Measurements from ENCODE around the gene ADAM12.

ADAM12 gene

DNA sequence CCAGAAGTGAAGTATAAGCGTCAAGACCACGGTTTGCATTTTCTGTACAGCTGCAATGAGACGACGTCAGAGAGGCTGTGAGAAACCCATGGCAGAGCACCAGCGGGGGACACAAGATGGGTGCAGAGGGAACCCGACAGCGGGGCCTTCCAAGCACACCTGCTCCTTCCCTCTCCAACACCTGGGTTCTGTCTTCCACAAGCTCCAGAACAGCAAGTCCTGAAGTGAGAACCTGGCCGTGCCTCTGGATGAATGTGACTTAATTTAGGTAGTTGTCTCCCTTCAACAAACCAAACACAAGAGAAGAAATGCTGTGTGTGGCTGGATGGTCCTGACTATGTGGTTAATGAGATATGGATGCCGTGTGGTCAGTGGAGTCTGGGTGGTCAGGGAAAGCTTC, 76.1 kb downstream of the ADAM12 start:
- Histone ChIP-seq H2AFZ (ENCODE audit: low read depth, low read length) (no peak overlapping the region), H3K27ac (ENCODE audit: low read length) (no peak overlapping the region), H4K20me1 (ENCODE audit: insufficient read depth, low read length) (no peaks in the 10 kb centered on the region), H3K4me2 (ENCODE audit: low read length) (no peak overlapping the region), H3K27me3 (ENCODE audit: low read depth, low read length) (no peaks in the 10 kb centered on the region), H3K4me1 (ENCODE audit: low read length) (no peaks in the 10 kb centered on the region), H3K36me3 (replicated peaks; ENCODE audit: low read depth, low read length) (no peaks in the 10 kb centered on the region), H3K9ac (ENCODE audit: low read length) (no peak overlapping the region), H3K4me3 (ENCODE audit: low read length) (no peak overlapping the region), H3K79me2 (ENCODE audit: low read length) (no peaks in the 10 kb centered on the region), H3K9me3 (ENCODE audit: insufficient read depth, low read length) (no peaks in the 10 kb centered on the region)
- TF ChIP-seq, protein P1, sequence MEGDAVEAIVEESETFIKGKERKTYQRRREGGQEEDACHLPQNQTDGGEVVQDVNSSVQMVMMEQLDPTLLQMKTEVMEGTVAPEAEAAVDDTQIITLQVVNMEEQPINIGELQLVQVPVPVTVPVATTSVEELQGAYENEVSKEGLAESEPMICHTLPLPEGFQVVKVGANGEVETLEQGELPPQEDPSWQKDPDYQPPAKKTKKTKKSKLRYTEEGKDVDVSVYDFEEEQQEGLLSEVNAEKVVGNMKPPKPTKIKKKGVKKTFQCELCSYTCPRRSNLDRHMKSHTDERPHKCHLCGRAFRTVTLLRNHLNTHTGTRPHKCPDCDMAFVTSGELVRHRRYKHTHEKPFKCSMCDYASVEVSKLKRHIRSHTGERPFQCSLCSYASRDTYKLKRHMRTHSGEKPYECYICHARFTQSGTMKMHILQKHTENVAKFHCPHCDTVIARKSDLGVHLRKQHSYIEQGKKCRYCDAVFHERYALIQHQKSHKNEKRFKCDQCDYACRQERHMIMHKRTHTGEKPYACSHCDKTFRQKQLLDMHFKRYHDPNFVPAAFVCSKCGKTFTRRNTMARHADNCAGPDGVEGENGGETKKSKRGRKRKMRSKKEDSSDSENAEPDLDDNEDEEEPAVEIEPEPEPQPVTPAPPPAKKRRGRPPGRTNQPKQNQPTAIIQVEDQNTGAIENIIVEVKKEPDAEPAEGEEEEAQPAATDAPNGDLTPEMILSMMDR (IDR thresholded peaks at IDR 0.05; ENCODE audit: low read depth, low read length) = no peak
- no peak for TF ChIP-seq EZH2phosphoT487 (IDR thresholded peaks at IDR 0.05; ENCODE audit: low read depth)

DNA sequence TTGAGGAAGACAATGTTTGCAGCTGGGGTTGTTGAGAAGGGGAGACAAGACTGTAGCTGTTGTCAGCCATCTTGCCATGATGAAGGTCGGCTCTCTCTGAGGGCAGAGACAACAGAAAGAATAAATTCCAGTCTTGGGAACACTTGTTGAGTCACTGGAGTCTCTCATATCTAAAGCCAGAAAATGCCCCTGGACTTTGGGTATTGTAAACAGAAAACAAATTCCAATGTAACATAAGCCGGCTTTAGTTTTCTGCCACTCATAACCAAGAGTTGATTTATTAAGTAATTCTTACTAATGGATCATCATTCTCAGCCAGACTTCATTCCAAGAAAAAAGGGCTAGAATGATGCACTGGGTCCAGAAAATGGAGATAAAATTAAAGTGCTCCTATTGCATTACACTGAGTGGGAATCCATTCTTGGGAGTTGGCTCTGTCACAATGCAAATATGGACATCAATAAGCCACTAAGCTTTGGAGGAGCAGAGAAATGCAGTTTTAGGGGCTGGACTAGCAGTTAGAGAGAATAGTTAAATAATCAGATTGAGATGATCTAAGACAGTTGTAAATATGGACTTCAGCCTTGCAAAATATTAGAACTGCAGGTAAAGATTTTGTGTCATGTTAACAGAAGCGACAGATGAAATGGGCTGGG, 78.9 kb downstream of the ADAM12 start:
- Histone ChIP-seq H3K9me3 (ENCODE audit: insufficient read depth, low read length) (0 out of 2 replicates have a peak, but pooled peaks cover 3% of the 10 kb centered on the region), H4K20me1 (ENCODE audit: insufficient read depth, low read length) (no peaks in the 10 kb centered on the region), H3K27me3 (ENCODE audit: low read depth, low read length) (no peaks in the 10 kb centered on the region), H3K36me3 (replicated peaks; ENCODE audit: low read depth, low read length) (no peaks in the 10 kb centered on the region), H3K4me1 (ENCODE audit: low read length) (no peaks in the 10 kb centered on the region), H3K79me2 (ENCODE audit: low read length) (no peaks in the 10 kb centered on the region), H3K4me2 (ENCODE audit: low read length) (no peak overlapping the region), H3K9ac (ENCODE audit: low read length) (no peak overlapping the region), H3K4me3 (ENCODE audit: low read length) (no peak overlapping the region), H2AFZ (ENCODE audit: low read depth, low read length) (no peak overlapping the region), H3K27ac (ENCODE audit: low read length) (no peak overlapping the region)
- TF ChIP-seq EZH2phosphoT487 (IDR thresholded peaks at IDR 0.05; ENCODE audit: low read depth) = no peak

DNA sequence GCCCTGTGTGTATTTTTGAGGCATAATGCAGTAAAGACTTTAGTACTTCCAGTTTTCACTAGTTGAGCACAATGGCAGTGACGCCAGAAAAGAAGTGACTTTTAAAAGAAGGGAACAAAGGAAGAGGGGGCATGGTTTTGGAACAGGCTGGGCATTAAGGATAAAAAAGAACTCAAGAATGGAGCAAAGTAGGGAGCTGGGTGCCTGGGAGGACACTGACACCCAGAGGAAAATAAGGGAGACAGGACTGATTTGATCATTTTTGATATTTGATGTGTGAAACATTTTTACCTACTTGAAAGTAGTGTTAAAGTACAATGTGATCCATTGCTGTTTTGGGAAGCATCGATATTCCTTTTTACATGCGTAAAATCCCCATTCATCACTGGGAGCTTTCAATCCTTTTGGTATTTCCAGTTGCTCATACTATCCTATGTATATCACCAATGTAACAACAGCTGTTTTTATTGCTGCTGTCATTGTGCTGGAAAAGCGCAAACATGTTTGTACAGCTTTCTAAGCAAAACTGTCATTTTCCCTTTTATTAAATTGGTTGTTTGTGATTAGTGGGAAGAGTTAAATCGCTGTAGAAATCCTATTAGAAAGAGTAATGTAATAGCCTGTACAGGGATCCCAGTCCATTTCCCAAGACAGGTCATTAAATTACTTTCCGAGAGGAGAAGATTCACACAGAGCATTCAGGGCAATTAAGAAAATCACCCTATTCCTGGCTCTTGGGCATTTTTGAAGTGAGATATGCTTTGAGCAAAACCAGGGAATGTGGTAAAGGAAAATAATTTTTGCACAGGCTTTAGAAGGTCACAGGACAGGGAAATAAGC, 85.2 kb downstream of the ADAM12 start:
- no peak overlapping the region for H3K9ac ChIP-seq (ENCODE audit: low read length)
- no peaks in the 10 kb centered on the region for H3K36me3 ChIP-seq (replicated peaks; ENCODE audit: low read depth, low read length)
- TF ChIP-seq, protein P1 (IDR thresholded peaks at IDR 0.05; ENCODE audit: low read depth, low read length) = no peak; the same call in 1 of the 2 replicates
- no peak for TF ChIP-seq EZH2phosphoT487 (IDR thresholded peaks at IDR 0.05; ENCODE audit: low read depth)
- H3K4me3 ChIP-seq (ENCODE audit: low read length) = no peak overlapping the region
- no peaks in the 10 kb centered on the region for H3K4me1 ChIP-seq (ENCODE audit: low read length)
- no peak overlapping the region for H3K4me2 ChIP-seq (ENCODE audit: low read length)
- no peak overlapping the region for H2AFZ ChIP-seq (ENCODE audit: low read depth, low read length)
- no peak overlapping the region for H3K27ac ChIP-seq (ENCODE audit: low read length)
- H3K79me2 ChIP-seq (ENCODE audit: low read length) = no peaks in the 10 kb centered on the region
- H4K20me1 ChIP-seq (ENCODE audit: insufficient read depth, low read length) = no peaks in the 10 kb centered on the region
- 0 out of 2 replicates have a peak, but pooled peaks cover 4% of the 10 kb centered on the region for H3K9me3 ChIP-seq (ENCODE audit: insufficient read depth, low read length)
- no peaks in the 10 kb centered on the region for H3K27me3 ChIP-seq (ENCODE audit: low read depth, low read length)

DNA sequence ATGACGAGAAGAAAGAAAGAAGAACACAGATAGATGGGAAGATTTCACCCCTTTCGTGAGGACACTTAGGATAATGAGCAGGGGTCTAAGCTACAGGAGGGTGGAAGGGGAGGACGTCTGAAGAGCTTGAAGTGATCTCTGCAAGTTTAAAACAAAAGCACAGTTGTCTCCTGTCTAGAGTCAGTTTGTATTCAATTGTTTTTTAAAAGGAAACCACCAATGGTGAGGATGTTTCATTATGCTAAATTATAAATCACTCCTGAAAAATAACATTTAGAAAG, 85.9 kb downstream of the ADAM12 start:
- no peaks in the 10 kb centered on the region for H3K27me3 ChIP-seq (ENCODE audit: low read depth, low read length)
- no peaks in the 10 kb centered on the region for H3K36me3 ChIP-seq (replicated peaks; ENCODE audit: low read depth, low read length)
- no peaks in the 10 kb centered on the region for H4K20me1 ChIP-seq (ENCODE audit: insufficient read depth, low read length)
- no peak overlapping the region for H2AFZ ChIP-seq (ENCODE audit: low read depth, low read length)
- no peak overlapping the region for H3K4me2 ChIP-seq (ENCODE audit: low read length)
- no peak overlapping the region for H3K27ac ChIP-seq (ENCODE audit: low read length)
- no peaks in the 10 kb centered on the region for H3K79me2 ChIP-seq (ENCODE audit: low read length)
- H3K4me1 ChIP-seq (ENCODE audit: low read length) = no peaks in the 10 kb centered on the region
- no peak overlapping the region for H3K4me3 ChIP-seq (ENCODE audit: low read length)
- 0 out of 2 replicates have a peak, but pooled peaks cover 4% of the 10 kb centered on the region for H3K9me3 ChIP-seq (ENCODE audit: insufficient read depth, low read length)
- H3K9ac ChIP-seq (ENCODE audit: low read length) = no peak overlapping the region
- TF ChIP-seq EZH2phosphoT487 (IDR thresholded peaks at IDR 0.05; ENCODE audit: low read depth) = no peak
- TF ChIP-seq, protein P1 (IDR thresholded peaks at IDR 0.05; ENCODE audit: low read depth, low read length) = no peak

All from OCI-LY3 (cell line).